HG03175 (cell line): ENCODE measurements around the gene SPAG6.

Source experiments
- ATAC-seq: cut with Tn5 transposase; IDR thresholded peaks from one replicate; pipeline ENCODE4 v1.9.1; 2021; ENCODE audit warnings: mild to moderate bottlenecking, moderate library complexity; ENCODE audit not compliant: unreplicated experiment

The SPAG6 gene

GRCh38 chr10:22456486-22456885, 111.2 kb downstream of the SPAG6 start:
- no peak for ATAC-seq

- no peak for ATAC-seq
Observed at GRCh38 chr10:22458272-22459038, 113.2 kb downstream of the SPAG6 start.

- no peak for ATAC-seq
Observed at GRCh38 chr10:22459496-22459895, 114.2 kb downstream of the SPAG6 start.

- ATAC-seq, result no peak
Observed at GRCh38 chr10:22460101-22460500, 114.8 kb downstream of the SPAG6 start.

- ATAC-seq, result no peak
Observed at GRCh38 chr10:22460531-22461403, 115.5 kb downstream of the SPAG6 start.

- no peak for ATAC-seq
Observed at GRCh38 chr10:22461891-22462290, 116.6 kb downstream of the SPAG6 start.

- ATAC-seq, result no peak
Observed at GRCh38 chr10:22463255-22463654, 118.0 kb downstream of the SPAG6 start.

GRCh38 chr10:22464966-22465629, 119.8 kb downstream of the SPAG6 start:
- ATAC-seq, result no peak

GRCh38 chr10:22466763-22467334, 121.6 kb downstream of the SPAG6 start:
- ATAC-seq, result no peak
